ENCODE data around the gene PKP3. TPM values are rescaled to one million over a fixed set of nuclear protein-coding genes. Genes with fewer than 3 reads are reported as not detected.
A peak's percentile ranks its signal among the peaks of the same experiment; 100 is the strongest.
"Not testable (repeated sequence)": the region's sequence is repeated elsewhere in the genome, so short reads cannot be mapped to it uniquely, and the experiment has no call there.

PKP3 gene
- total RNA-seq, 3 donors from 2014 or later = 0.32 to 60.9 (median 36.7) TPM

DNA sequence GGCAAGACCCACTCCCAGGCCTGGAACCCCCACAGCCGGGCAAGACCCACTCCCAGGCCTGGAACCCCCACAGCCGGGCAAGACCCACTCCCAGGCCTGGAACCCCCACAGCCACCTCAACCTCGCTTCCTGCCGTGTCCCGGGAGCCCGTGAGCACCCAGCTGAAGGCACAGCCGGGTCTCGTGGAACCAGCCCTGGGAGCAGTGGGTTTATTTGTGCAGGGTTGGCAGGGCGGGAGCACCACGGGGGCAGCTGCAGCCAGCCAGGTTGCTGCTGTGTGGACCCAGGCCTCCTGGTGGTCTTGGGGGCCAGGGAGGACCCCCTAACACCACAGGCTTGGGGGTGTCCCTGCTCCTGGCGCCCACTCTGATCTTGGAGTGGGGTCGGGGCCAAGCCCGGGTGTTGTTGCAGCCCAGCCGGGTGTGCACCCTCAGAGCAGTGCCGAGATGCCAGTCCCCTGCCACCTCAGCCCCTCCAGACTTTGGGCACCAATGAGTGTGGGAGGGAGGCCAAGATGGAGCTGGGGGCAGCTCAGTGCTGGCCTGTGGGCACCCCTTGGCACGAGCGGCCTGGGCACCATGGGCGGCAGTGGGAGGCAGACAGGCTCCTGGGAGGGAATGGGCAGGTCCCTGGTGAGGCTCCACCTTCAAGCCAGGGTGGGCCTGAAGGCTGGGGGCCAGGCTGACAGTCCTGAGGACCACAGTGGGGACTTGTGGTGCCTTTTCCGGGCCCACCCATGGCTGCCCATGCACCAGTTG lies 8.2 kb upstream of the PKP3 start:
- peaks cover 11 to 16% of the 10 kb centered on the region in 2 donors for H3K9me3 ChIP-seq
- no peak for TF ChIP-seq CTCF (IDR thresholded peaks at IDR 0.05)
- TF ChIP-seq POLR2AphosphoS5 (IDR thresholded peaks at IDR 0.05) = no peak
- no peak for TF ChIP-seq POLR2A (IDR thresholded peaks at IDR 0.05)
- no peaks in the 10 kb centered on the region for H3K27me3 ChIP-seq
- intact Hi-C loops (cut with DNase I; ENCODE audit: low total_unique reads) = no loop called here
- no peak for DNase-seq (ENCODE audit: low spot score in 2 of 2)
- no peaks in the 10 kb centered on the region for H3K4me1 ChIP-seq
- H3K4me3 ChIP-seq = no peak overlapping the region
- H3K36me3 ChIP-seq = no peaks in the 10 kb centered on the region
- H3K27ac ChIP-seq = no peak overlapping the region

DNA sequence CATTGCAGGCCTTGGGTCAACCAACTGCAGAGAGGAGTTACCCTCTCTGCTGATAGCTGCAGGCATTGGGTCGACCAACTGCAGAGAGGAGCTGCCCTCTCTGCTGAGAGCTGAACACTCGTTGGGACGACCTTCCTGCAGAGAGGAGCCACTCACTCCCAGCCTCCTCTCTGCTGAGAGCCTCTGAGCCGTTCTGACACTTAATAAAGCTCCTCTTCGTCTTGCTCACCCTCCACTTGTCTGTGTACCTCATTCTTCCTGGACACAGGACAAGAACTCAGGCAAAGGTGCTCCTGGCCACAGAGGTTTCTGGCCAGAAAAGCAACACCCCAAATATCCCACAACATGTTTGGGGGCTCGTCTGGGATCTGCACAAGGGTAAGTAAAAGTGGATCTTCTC lies 7.5 kb upstream of the PKP3 start:
- Histone ChIP-seq H3K9me3 (peaks cover 11 to 16% of the 10 kb centered on the region in 2 donors), H3K27ac (no peak overlapping the region), H3K4me1 (no peaks in the 10 kb centered on the region), H3K27me3 (no peaks in the 10 kb centered on the region), H3K4me3 (no peak overlapping the region), H3K36me3 (no peaks in the 10 kb centered on the region)
- intact Hi-C loops (cut with DNase I; ENCODE audit: low total_unique reads) = no loop called here
- DNase-seq (ENCODE audit: low spot score in 2 of 2) = no peak
- TF ChIP-seq CTCF (IDR thresholded peaks at IDR 0.05) (no peak), POLR2AphosphoS5 (IDR thresholded peaks at IDR 0.05) (no peak), POLR2A (IDR thresholded peaks at IDR 0.05) (no peak)

GRCh38 chr11:387193-387793 lies 6.7 kb upstream of the PKP3 start:
- H3K36me3 ChIP-seq = no peaks in the 10 kb centered on the region
- intact Hi-C loops (cut with DNase I; ENCODE audit: low total_unique reads) = no loop called here
- DNase-seq (ENCODE audit: low spot score in 2 of 2) = no peak
- no peak for TF ChIP-seq POLR2AphosphoS5 (IDR thresholded peaks at IDR 0.05)
- TF ChIP-seq POLR2A (IDR thresholded peaks at IDR 0.05) = no peak
- TF ChIP-seq CTCF (IDR thresholded peaks at IDR 0.05) = no peak
- no peak overlapping the region for H3K4me3 ChIP-seq
- no peak overlapping the region for H3K27ac ChIP-seq
- H3K4me1 ChIP-seq = no peaks in the 10 kb centered on the region
- no peaks in the 10 kb centered on the region for H3K27me3 ChIP-seq
- H3K9me3 ChIP-seq = peaks cover 11 to 16% of the 10 kb centered on the region in 2 donors

DNA sequence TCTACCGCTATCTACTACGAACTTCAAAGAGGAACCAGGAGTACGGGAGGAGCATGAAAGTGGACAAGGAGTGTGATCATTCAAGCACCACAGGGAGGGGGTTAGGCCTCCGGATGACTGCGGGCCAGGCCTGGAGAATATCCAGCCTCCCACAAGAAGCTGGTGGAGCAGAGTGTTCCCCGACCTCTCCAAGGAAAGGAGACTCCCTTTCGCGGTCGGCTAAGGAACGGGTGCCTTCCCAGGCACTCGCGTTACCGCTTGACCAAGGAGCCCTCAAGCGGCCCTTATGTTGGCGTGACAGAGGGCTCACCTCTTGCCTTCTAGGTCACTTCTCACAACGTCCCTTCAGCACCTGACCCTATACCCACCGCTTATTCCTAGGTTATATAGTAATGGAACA lies 4.6 kb upstream of the PKP3 start:
- DNase-seq (ENCODE audit: low spot score in 2 of 2); H3K36me3 ChIP-seq; H3K27me3 ChIP-seq; H3K4me1 ChIP-seq; H3K27ac ChIP-seq; intact Hi-C loops (cut with DNase I; ENCODE audit: low total_unique reads); H3K4me3 ChIP-seq: not testable (repeated sequence)
- H3K9me3 ChIP-seq = peaks cover 11 to 16% of the 10 kb centered on the region in 2 donors

DNA sequence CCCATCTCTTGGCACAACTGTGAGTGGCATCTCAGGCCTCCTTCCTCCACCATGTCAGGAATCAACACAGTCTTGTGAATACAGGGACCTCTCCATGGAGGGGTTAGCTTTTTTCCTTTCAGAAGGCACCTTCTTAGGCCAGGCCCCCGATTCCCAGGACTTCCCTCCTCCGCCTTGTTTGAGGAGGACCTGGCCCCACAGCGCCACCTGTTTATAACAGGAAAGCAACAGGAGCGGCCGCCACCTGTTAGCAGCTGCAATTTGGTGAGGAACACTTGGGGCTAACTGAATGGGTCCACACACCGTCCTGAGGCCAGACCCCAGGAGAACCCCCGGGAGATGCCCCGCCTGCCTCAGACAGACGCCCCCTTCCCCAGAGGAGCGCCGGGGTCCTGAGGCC lies 3.8 kb upstream of the PKP3 start:
- no peaks in the 10 kb centered on the region for H3K36me3 ChIP-seq
- intact Hi-C loops (cut with DNase I; ENCODE audit: low total_unique reads) = no loop called here
- H3K4me1 ChIP-seq = peaks cover 2 to 9% of the 10 kb centered on the region in 2 donors

More for the DNA sequence above, 3.8 kb upstream of the PKP3 start:
- Histone ChIP-seq H3K9me3 (peaks cover 11 to 16% of the 10 kb centered on the region in 2 donors), H3K27me3 (no peaks in the 10 kb centered on the region), H3K4me3 (no peak overlapping the region), H3K27ac (no peak overlapping the region)
- no peak for DNase-seq (ENCODE audit: low spot score in 2 of 2)
- TF ChIP-seq POLR2A (IDR thresholded peaks at IDR 0.05) = no peak
- TF ChIP-seq CTCF (IDR thresholded peaks at IDR 0.05) = peak in 1 of 3 donors; percentile 11
- no peak for TF ChIP-seq POLR2AphosphoS5 (IDR thresholded peaks at IDR 0.05)

Data from breast epithelium (tissue), 4 donors.